Vagina (tissue), 2 donors: ENCODE data around the gene CPT1A. TPM values are rescaled to one million over a fixed set of nuclear protein-coding genes. Genes with fewer than 3 reads are reported as not detected.
"Not testable (repeated sequence)": the region's sequence is repeated elsewhere in the genome, so short reads cannot be mapped to it uniquely, and the experiment has no call there.

Experiments
- DNase-seq, 2 donors: peaks; one replicate each; pipeline ENCODE4 v3.0.0-alpha.2; 2017; ENCODE audit errors: extremely low spot score in 2 of 2
- H3K27ac ChIP-seq: fragments of 200-600 bp; sonication (generic); one replicate; pipeline ENCODE4 v1.5.1; 2019
- H3K27me3 ChIP-seq: fragments of 200-600 bp; sonication (generic); one replicate; pipeline ENCODE4 v1.5.1; 2019
- H3K36me3 ChIP-seq, 2 donors: fragments of 200-600 bp; sonication (generic); one replicate each; pipeline ENCODE4 v1.5.1; 2017 to 2019
- H3K4me1 ChIP-seq: fragments of 200-600 bp; sonication (generic); one replicate; pipeline ENCODE4 v1.5.1; 2019
- H3K4me3 ChIP-seq, 2 donors: fragments of 200-600 bp; sonication (generic); 1 replicate in 1 of 2; 2 replicates in 1 of 2; pipeline ENCODE4 v1.5.1; 2016 to 2019
- H3K9me3 ChIP-seq: fragments of 200-600 bp; sonication (generic); one replicate; pipeline ENCODE4 v1.5.1; 2019
- CTCF ChIP-seq, 3 experiments: fragments of 450-650 bp in 2 of 3; fragments of 200-600 bp in 1 of 3; sonication (generic) in 1 of 3; IDR thresholded peaks; one replicate each; pipeline ENCODE4 v1.5.1; 2017 to 2019; ENCODE audit warnings: antibody characterized with exemption in 3 of 3, mild to moderate bottlenecking in 2 of 3, moderate library complexity in 2 of 3
- POLR2A ChIP-seq, 2 donors: fragments of 450-650 bp; IDR thresholded peaks; one replicate each; pipeline ENCODE4 v1.6.1; 2017; ENCODE audit warnings: antibody characterized with exemption in 2 of 2, mild to moderate bottlenecking in 2 of 2, moderate library complexity in 2 of 2
- POLR2AphosphoS5 ChIP-seq, 2 donors: sonication (generic); formaldehyde crosslinking; IDR thresholded peaks; one replicate each; pipeline ENCODE4 v1.9.0; 2017; ENCODE audit warnings: antibody characterized with exemption in 2 of 2, mild to moderate bottlenecking in 2 of 2, low read depth in 1 of 2; ENCODE audit not compliant: insufficient read depth in 1 of 2
- intact Hi-C: fragments of 100-400 bp; cut with DNase I; formaldehyde crosslinking; loops from one replicate; pipeline ENCODE4 v1.15.1; 2023
- total RNA-seq: library from RNA; depleted of rRNA; stranded (reverse); fragments of >200 nt; gene quantifications from one replicate; pipeline ENCODE4 v1.2.3, GENCODE V29; 2016

CPT1A gene
- 80.8 TPM for total RNA-seq

GRCh38 chr11:68841718-68842426, at the start of gene CPT1A:
Gene CPT1A, minus strand, starts transcription at chr11:68841916. Its CDS starts 26,442 bp downstream, at chr11:68815474.
- H3K9me3 ChIP-seq: no peaks in the 10 kb centered on the region
- peak within 1 kb of the TSS; percentile 69 to 98 for H3K4me3 ChIP-seq
- TF ChIP-seq POLR2A (IDR thresholded peaks at IDR 0.05): peak in 1 of 2 donors; percentile 84
- TF ChIP-seq CTCF (IDR thresholded peaks at IDR 0.05): no peak
- peaks cover 42% of the 10 kb centered on the region for H3K4me1 ChIP-seq
- peak within 1 kb of the TSS; percentile 97 for H3K27ac ChIP-seq
- intact Hi-C loops: no loop called here
- no peaks in the 10 kb centered on the region for H3K27me3 ChIP-seq
- H3K36me3 ChIP-seq: no peaks in the 10 kb centered on the region
- no peak for DNase-seq

GRCh38 chr11:68890490-68891231, 48.9 kb upstream of the CPT1A start:
- H3K9me3 ChIP-seq: no peaks in the 10 kb centered on the region
- intact Hi-C loops: no loop called here
- DNase-seq: no peak
- no peaks in the 10 kb centered on the region for H3K27me3 ChIP-seq
- peak overlapping the region; percentile 89 for H3K27ac ChIP-seq
- peaks cover 19% of the 10 kb centered on the region for H3K4me1 ChIP-seq
- peaks cover 0 to 39% of the 10 kb centered on the region in 2 donors for H3K36me3 ChIP-seq
- H3K4me3 ChIP-seq: peak overlapping the region in 1 of 2 donors; percentile 16
- TF ChIP-seq POLR2AphosphoS5 (IDR thresholded peaks at IDR 0.05; ENCODE audit: insufficient read depth in 1 of 2, low read depth in 1 of 2) (peak; percentile 68 to 83), POLR2A (IDR thresholded peaks at IDR 0.05) (no peak), CTCF (IDR thresholded peaks at IDR 0.05) (no peak)

- Histone ChIP-seq H3K9me3 (no peaks in the 10 kb centered on the region), H3K27me3 (no peaks in the 10 kb centered on the region), H3K4me1 (peaks cover 19% of the 10 kb centered on the region), H3K27ac (peak overlapping the region; percentile 89), H3K36me3 (peaks cover 0 to 34% of the 10 kb centered on the region in 2 donors), H3K4me3 (no peak overlapping the region)
- peak in 1 of 2 donors; percentile 16 for TF ChIP-seq POLR2AphosphoS5 (IDR thresholded peaks at IDR 0.05; ENCODE audit: insufficient read depth in 1 of 2, low read depth in 1 of 2)
- TF ChIP-seq POLR2A (IDR thresholded peaks at IDR 0.05): no peak
- TF ChIP-seq CTCF (IDR thresholded peaks at IDR 0.05): peak in 2 of 3 experiments; percentile 26 to 51
- intact Hi-C loops: no loop called here
- no peak for DNase-seq
These were observed 48.3 kb upstream of the CPT1A start for GRCh38 chr11:68889948-68890446.

- H3K27ac ChIP-seq, H3K9me3 ChIP-seq, H3K4me3 ChIP-seq, intact Hi-C loops, H3K4me1 ChIP-seq, H3K27me3 ChIP-seq, H3K36me3 ChIP-seq, DNase-seq: not testable (repeated sequence)
These were observed 43.1 kb upstream of the CPT1A start for GRCh38 chr11:68884827-68885226.

GRCh38 chr11:68882391-68882790, 40.7 kb upstream of the CPT1A start:
- no peak for TF ChIP-seq CTCF (IDR thresholded peaks at IDR 0.05)
- no peak for TF ChIP-seq POLR2A (IDR thresholded peaks at IDR 0.05)
- no peak for TF ChIP-seq POLR2AphosphoS5 (IDR thresholded peaks at IDR 0.05; ENCODE audit: insufficient read depth in 1 of 2, low read depth in 1 of 2)
- intact Hi-C loops: no loop called here
- no peaks in the 10 kb centered on the region for H3K9me3 ChIP-seq
- no peaks in the 10 kb centered on the region for H3K4me1 ChIP-seq
- no peaks in the 10 kb centered on the region for H3K27me3 ChIP-seq
- DNase-seq: no peak
- no peak overlapping the region for H3K27ac ChIP-seq
- H3K36me3 ChIP-seq: no peaks in the 10 kb centered on the region
- no peak overlapping the region for H3K4me3 ChIP-seq
